ENCODE data around the gene STAT6.
"Not testable (repeated sequence)": the region's sequence is repeated elsewhere in the genome, so short reads cannot be mapped to it uniquely, and the experiment has no call there.

GRCh38 chr12:57053901-57054300 is 57.3 kb downstream of the STAT6 start:
- TF ChIP-seq POLR2A (IDR thresholded peaks at IDR 0.05; ENCODE audit: control extremely low read depth in 1 of 2, low read depth in 2 of 2, low read length in 2 of 2); CTCF (IDR thresholded peaks at IDR 0.05; ENCODE audit: control extremely low read depth in 1 of 3, insufficient read depth in 1 of 3, low read depth in 1 of 3, low read length in 3 of 3): not testable (repeated sequence)

Measured in H1 (cell line).